Measurements from ENCODE around the gene CFAP46.

Gene CFAP46

DNA sequence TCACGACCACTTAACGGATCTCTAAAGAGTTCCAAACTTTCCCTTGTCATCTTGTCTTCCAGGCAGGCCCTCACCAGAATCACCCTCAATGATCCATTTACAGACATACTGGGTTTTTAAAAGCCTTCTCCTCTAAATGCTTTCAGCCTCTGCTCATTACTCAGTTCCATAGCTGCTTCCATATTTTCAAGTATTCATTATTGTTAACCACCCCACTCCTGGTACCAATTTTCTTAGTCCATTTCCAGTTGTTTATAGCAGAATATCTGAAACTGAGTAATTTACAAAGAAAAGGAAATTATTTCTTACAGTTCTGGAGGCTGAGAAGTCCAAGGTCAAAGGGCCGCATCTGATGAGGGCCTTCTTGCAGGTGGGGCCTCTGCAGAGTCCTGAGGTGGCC is 100.0 kb downstream of the CFAP46 start:
- DNase-seq (ENCODE audit: low spot score), result no peak

DNA sequence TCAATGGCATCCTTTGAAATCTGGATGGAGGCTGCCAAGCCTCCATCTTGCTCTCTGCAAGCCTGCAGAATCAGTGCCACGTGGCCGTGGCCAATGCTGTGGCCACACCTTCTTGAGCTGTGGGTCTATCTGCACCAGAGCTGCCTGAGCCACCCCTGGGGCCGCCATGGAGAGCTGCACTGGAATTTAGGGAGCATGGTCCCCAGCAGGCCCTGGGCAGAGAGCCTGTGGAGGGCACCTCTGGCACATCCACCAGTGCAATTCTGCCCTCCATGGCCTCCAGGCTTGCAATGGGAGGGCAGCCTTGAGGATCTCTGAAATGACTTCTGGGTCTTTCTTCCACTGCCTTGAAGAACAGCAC is 100.8 kb downstream of the CFAP46 start:
- no peak for DNase-seq (ENCODE audit: low spot score)

DNA sequence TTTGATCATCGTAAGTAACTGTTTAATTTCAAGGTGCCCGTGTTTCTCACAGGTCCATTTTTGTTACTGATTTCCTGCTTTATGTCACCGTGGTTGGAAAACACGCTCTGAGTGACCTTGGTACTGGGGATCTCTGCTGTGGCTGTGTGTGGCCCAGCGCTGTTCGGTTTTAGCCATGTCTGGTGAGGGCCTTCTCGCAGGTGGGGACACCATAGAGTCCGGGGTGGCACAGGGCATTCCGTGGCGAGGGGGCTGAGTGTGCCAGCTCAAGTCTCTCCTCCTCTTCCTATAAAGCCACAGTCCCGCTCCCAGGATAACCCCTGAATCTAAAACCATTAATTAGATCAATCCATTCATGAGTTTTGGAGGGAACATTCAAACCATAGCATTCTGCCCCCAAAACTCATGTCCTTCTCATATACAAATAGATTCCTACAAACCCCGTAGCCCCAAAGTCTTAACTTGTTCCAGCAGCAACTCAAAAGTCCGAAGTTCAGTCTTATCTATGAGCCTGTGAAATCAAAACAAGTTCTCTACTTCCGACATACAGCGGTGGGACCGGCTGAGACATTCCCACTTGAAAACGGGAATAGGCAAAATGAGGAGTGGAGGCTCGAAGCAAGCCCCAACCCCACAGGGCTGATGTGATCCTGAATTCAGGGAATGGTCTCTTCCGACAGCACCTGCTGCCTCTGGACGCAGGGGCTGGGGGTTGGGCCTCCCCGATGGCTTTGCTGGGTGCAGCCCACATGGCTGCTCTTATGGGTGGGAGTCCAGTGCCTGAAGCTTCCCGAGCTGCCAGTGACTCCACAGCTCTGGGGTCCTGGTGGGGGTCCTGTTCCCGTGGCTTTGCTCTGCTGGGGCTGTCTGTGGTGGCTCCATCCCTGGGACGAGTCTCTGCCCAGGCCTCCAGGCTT is 101.4 kb downstream of the CFAP46 start:
- no peak for DNase-seq (ENCODE audit: low spot score)

DNA sequence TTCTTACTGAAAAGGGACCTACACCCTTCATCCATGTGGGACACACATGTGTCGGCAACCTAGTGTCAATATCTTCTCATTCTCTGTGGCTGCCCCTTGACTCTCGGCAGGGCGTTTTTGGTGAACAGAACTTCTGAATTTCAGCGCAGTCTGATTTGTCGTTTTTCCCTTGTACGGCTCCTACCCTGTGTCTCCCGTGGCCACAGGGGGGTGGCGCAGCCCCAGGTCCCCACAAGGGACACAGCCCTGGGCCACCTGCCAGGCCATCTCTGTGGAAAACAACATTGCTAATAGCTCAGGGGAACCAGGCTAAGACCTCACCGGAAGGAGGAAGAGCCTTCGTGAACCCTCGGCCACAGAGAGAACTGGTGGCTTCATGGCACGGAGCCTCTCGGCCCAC is 103.3 kb downstream of the CFAP46 start:
- no peak for DNase-seq (ENCODE audit: low spot score)

DNA sequence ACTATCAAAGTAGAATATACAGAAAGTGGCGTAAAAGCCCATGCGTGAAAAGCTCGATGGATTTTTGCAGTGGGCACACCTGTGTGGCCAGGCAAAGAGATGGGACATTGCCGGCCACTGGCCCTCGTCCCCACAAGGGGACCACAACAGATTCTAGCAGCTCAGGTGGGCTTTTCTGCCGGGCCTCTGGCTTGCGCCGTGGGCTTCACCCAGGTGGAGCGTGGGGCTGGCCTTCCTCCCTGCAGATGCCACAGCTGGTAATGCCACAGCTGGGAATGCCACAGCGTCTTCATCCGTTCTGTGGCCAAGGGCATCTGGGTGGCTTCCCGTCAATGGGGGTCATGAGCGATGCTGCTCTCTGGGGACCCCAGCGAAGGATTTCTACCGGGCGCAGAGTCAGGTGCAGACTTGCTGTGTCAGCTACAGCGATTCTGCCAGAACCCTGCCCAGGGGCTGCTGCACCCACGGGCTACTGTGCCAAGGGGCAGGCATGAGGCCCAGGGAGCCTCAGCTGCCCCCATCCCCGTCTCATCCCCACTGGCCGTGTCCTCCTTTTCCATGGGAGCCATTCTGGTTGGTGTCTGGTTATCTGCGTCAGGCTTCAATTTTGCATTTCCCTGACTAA is 103.9 kb downstream of the CFAP46 start:
- DNase-seq (ENCODE audit: low spot score), result no peak

DNA sequence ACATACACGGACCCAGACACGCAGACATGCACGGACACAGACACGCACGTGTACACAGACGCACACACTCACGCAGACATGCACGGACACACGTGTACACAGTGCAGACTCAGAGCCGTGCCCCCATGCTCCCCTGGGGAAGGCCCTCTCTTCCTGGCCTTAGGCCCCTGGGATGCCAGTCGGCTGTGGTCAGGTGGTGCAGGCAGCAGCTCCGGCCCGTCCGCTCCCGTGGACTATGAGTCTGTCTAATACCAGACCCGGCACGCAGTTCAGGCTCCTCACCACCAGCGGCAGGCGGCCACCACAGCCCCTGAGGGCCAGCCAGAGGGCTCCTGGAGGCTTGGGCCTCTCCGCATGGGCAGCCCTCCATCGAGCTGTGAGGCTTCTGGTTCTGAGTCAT is 104.5 kb downstream of the CFAP46 start:
- DNase-seq (ENCODE audit: low spot score), result no peak

DNA sequence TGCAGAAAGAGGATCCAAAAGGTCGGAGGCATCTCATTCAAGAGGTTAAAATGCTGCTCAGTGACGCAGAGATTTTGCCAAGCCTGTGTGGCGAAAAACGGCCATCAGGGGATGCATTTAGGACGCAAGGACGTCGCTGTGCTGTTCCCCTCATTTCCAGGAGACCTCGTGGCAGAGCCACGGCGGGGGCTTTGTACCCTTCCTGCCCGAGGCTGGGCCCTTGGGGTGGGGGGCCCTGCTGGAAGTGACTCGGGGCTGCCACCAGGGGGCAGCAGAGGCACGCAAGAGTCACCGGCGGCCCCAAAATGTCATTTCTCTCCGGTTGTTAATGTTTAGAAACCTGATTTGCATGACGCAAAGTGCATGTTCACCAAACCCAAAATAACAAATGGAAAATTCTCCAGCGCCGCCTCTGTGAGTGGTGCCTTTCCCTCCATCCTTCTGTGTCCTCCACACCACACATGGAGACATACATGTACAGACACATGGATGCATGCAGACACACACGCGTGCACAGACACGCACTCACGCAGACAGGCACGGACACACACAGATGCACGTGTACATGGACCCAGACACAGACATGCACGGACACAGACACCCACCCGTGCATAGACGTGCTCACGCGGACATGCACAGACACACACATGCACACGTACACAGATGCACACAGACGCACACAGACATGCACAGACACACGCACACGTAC is 105.4 kb downstream of the CFAP46 start:
- peak; percentile 55 for DNase-seq (ENCODE audit: low spot score)

DNA sequence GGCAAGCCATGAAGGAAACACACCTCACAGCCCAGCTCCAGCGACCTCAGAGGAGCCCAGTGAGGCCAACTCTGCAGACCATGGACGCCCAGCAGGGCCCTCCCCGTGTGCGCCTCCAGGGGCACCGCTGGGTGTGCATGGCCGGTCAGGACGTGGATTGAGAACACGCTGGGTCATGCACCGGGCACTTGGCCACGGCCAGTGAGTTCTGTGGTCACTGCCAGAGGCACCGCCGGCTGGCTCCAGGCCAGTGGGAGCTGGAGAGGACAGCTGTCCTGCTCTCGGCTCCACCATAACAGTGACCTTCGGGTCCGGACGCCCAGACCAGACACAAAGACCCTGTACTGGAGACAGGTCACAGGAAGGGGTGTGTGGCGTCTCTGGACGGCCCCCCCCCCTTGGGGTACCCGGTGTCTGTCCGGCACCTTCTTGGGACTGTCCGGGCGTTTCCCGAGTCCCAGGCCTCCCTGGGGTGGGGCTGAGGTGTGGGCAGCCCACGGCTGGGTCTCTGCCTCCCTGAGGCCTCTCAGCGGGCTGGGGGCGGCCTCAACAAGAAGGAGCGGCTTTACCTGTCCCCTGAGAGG is 106.0 kb downstream of the CFAP46 start:
- DNase-seq (ENCODE audit: low spot score), result no peak

DNA sequence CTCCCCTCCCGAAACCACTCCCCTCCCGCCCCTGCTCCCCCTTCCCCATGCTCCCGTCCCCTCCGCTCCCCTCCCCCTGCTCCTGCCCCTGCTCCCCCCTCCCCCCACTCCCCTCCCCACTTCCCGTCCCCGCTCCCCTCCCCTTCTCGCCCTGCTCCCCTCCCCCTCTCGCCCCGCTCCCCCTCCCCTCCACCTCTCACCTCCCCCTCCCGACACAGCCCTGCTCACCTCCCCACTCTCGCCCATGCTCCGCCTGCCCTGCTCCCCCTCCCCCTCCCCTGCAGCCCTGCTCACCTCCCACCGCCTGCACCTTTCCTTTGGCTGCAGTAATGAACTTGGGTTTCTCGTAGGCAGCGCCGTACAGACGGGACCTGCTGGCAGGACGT is 106.5 kb downstream of the CFAP46 start:
- DNase-seq (ENCODE audit: low spot score), result no peak

DNA sequence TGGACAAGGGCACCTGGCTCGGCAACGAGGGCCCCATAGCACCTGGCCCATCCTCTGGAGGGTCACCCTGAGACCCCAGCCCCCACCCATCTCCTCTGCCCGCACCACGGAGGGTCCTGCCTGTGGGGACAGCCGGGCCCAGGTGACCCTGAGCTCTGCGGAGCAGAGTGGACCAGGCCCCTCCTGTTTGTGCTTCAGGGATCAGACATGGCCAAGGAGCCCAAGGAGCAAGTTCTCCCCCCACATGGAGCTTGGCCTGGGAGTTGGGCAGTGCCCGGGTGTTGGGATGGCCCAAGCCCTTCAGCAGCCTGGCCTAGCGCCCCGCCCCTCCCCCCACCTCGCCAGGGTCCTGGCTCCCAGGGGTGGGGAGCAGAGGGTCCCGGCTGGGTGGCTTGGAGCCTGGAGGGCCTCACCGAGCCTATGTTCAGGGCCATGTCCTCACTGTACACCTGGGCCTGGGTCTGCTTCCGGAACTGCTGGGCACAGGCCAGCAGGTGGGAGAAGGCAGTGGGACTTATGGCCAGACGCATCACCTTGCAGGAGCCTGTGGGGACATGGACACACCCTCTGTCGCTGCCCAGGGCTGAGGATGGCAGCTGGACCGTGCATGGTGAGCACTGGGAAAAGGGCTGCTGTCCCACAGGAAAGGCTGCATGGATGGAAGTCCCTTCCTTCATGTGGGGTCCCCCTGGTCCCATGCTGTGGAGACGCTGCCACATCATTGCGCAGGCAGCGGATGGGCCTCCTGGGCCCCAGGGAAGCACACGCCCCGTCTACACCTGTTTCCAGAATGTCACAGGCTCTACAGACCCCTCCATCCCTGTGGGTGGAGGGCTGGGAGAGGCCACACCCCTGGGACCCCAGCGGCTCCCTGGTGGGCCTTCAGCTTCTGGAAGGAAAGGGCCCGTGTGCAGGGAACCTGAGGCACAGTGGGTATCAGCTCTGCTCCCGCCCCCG is 107.2 kb downstream of the CFAP46 start:
- no peak for DNase-seq (ENCODE audit: low spot score)

DNA sequence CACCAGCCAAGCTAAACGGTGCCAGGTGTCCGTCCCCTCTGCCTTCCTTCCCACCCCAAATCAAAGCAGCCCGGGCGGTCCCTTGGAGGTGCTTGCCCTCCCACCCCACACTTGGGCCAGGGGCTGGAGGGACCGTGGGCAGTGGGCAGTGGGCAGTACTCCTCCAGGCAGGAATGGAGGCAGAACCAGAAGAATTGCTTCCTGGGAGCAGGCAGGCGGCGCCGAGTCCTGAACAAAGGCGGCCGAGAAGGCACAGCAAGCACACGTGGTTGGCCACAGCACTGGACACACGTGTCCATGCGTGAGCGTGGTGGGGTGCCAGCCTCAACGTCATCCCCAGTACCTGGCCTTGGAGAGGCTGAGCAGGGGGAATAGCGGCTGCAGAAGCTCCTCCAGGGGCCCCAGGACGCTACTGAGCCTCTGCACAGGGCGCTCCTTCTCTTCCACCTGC is 108.0 kb downstream of the CFAP46 start:
- no peak for DNase-seq (ENCODE audit: low spot score)

DNA sequence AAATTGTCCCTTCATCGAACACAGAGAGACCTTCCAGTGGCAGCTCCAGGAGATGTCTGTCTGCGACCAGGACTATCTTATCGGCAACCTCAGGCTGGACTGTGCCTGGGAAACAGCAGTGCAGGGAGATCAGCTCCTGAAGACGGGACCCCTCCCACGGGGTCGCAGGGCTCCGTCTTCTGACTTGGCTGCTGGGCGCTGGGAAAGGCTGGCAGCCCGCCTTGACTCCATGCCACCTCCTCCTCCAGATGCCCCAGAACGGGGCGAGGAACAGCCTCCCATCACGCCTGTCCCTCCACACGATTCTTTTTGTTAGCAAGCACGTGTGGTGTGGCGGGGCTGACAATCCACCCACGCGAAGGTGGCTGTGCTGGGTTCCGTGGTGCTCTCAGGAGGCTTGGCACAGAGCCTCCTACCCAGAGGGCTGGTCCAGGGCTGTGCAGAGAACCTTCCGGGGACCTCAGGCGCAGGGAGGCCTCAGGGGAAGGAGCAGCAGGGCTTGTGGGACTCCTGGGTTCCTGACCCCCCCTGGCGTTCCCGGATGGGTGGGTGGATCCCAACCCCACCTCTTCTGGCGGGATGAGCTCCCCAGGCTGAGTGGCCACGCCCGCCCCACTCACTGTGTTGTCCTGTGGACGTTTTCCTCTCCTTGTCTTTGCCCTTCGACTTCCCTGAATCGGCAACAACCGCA is 108.8 kb downstream of the CFAP46 start:
- no peak for DNase-seq (ENCODE audit: low spot score)

DNA sequence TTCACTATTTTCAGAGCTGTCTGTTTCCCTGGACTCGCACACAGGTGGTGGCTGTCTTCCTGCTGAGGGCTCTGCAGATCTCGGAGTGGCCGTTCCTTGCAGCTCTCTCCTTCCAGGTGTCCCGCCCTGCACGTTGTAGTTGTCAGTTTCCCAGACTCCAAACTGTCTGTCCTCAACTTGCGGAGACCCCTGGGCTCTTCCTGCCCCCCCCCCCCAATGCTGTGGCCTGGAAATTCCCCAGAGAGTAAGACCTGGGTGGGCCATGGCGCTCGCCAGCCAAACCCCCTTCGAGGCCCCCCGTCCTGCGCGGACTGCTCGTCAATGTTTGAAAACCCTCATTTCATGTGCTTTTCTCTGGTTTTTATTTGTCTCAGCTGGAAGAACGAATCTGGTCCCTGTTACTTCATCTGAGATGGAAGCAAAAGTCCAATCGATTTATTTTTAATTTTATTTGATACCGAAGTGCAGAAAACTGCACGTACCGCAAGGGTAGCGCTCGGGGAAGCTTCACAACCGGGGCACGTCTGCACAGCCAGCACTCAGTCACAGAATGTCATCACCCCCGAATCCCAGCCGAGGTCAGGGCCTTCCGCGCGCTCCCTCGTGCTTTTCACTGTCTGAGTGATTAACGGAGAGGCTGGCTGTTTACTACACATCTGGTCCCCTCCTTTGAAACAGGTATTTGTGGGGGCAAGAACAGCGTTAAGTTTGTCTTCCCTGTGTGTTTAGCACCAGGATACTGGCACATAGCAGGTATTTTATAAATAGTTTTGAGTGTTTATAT is 110.0 kb downstream of the CFAP46 start:
- no peak for DNase-seq (ENCODE audit: low spot score)

DNA sequence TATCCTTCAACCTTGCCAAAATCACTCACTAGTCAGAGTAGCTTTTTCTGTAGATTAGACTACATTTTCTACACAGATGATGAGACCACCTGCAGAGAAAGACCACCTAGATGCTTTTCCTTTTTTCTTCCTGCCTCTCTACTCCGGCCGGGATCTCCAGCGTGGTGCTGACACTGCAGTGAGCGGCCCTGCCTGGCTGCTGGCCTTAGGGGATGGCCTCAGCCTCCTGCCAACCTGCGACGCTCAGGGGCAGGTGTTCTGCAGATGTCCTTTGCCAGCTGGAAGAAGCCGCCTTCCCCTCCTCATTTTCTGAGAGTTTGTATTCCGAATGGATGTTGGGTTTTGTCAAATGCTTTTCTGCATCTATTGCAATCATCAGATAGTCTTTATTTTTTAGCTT is 113.0 kb downstream of the CFAP46 start:
- no peak for DNase-seq (ENCODE audit: low spot score)

DNA sequence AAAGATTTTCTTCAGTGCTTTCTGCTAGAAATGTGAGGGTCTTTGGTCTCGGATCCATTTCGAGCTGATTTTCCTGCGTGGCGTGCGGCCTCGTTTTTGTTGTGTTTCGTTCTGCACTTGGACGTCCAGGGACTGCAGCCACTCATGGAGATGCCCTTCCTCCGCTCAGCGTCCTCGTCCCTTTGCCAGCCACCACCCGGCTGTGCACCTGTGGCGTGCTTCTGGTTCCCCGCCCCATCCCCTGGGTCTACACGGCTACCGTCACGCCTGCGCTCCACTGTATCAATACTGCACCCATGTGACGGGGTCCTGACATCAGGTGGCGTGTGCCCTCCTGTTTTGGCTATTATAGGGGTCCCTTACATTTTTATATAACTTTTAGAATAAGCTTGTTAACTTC is 113.7 kb downstream of the CFAP46 start:
- no peak for DNase-seq (ENCODE audit: low spot score)

DNA sequence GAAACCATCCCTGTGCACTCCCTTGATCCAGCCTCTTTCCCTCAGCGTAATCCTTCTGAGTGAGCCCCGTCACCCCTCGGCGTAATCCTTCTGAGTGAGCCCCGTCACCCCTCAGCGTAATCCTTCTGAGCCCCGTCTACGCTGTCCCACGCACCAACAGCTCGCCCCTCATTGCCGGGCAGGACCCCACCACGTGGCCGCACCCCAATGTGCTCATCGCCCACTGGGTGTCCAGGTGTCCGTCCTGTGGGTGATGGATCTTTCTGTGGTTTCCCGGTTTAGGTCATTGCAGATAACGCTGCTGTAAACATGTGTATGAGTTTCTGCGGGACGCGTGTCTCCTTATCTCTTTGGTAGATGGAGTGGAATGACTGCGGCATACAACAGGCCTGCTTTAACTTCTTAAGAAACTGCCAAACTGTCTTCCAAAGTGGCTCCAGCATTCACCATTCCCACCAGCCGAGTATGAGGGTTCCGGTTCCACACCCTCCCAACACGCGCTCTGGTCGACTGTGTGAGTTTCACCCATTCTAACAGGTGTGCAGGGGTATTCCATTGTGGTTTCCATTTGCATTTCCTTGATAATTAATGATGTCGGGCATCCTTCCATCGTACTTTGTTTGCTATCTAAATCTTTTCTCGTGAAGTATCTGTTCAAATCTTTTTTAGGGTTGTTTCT is 114.4 kb downstream of the CFAP46 start:
- no peak for DNase-seq (ENCODE audit: low spot score)

DNA sequence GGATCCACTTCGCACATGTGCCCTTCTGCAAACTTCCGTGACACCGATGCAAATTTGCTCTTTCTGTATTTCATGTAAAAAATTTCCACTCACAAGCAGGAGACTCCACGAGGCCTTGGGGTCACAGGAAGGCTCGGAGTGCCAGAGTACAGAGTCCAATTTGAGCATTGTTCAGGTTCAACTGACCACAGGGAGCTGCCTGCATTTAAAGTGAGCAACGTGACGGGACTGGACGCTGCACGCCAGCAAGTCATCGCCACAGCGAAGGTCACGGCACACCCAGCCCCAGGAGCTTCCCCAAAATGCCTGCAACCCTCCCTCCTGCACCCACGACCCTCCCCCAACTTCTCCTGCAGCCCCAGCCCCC is 115.0 kb downstream of the CFAP46 start:
- no peak for DNase-seq (ENCODE audit: low spot score)

DNA sequence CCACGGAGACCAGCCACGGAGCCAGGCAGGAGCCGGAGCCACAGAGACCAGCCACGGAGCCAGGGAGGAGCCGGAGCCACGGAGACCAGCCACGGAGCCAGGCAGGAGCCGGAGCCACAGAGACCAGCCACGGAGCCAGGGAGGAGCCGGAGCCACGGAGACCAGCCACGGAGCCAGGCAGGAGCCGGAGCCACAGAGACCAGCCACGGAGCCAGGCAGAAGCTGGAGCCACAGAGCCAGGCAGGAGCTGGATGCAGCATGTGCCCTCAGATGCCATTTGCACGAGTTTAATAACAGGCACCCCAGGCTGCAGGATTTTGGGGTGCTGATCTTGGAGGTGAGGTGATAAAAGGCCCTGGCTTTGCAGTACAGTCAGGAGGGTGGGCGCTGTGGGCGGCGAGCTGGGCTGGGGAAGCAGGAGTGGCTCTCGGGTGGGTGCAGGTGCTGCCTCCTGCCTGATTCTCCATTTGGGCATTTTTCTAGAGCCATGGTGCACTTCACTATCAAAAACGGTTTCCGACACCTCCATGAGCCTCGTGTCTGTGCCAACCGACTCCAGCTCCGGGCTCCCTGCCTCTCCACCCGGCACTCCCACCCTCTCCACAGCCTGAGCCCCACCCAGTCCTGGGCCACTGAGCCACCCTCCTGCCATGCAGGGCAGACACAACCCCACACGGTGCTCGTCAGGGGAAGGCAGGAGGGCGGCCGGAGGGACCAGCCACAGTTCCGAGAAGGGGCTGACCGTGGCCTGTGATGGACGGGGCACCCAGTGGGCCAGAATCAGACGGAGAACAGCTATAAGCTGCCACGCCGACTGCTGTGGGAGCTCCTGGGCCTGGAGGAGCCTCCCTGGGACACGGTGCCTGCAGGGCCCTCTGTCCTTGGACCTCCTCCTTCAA is 115.6 kb downstream of the CFAP46 start:
- no peak for DNase-seq (ENCODE audit: low spot score)
